ENCODE data around the gene CNTLN. TPM values are rescaled to one million over a fixed set of nuclear protein-coding genes. Genes with fewer than 3 reads are reported as not detected.
A peak's percentile ranks its signal among the peaks of the same experiment; 100 is the strongest.

CNTLN gene, protein sequence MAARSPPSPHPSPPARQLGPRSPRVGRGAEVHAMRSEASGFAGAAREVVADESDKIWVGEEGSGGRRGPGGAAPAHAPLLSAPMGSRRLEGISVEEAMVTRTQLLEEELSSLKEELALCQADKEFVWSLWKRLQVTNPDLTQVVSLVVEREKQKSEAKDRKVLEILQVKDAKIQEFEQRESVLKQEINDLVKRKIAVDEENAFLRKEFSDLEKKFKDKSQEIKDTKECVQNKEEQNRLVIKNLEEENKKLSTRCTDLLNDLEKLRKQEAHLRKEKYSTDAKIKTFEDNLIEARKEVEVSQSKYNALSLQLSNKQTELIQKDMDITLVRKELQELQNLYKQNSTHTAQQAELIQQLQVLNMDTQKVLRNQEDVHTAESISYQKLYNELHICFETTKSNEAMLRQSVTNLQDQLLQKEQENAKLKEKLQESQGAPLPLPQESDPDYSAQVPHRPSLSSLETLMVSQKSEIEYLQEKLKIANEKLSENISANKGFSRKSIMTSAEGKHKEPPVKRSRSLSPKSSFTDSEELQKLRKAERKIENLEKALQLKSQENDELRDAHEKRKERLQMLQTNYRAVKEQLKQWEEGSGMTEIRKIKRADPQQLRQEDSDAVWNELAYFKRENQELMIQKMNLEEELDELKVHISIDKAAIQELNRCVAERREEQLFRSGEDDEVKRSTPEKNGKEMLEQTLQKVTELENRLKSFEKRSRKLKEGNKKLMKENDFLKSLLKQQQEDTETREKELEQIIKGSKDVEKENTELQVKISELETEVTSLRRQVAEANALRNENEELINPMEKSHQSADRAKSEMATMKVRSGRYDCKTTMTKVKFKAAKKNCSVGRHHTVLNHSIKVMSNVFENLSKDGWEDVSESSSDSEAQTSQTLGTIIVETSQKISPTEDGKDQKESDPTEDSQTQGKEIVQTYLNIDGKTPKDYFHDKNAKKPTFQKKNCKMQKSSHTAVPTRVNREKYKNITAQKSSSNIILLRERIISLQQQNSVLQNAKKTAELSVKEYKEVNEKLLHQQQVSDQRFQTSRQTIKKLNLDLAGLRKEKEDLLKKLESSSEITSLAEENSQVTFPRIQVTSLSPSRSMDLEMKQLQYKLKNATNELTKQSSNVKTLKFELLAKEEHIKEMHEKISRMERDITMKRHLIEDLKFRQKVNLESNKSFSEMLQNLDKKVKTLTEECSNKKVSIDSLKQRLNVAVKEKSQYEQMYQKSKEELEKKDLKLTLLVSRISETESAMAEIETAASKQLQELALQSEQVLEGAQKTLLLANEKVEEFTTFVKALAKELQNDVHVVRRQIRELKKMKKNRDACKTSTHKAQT (N-terminal part only)
- total RNA-seq = 3.1 TPM
- long read RNA-seq, full-length matches to known transcripts = 1 of 2 reads
- long read RNA-seq, partial matches to known transcripts = 0 of 2 reads
- long read RNA-seq, other reads (novel, unspliced or antisense) = 1 of 2 reads

DNA sequence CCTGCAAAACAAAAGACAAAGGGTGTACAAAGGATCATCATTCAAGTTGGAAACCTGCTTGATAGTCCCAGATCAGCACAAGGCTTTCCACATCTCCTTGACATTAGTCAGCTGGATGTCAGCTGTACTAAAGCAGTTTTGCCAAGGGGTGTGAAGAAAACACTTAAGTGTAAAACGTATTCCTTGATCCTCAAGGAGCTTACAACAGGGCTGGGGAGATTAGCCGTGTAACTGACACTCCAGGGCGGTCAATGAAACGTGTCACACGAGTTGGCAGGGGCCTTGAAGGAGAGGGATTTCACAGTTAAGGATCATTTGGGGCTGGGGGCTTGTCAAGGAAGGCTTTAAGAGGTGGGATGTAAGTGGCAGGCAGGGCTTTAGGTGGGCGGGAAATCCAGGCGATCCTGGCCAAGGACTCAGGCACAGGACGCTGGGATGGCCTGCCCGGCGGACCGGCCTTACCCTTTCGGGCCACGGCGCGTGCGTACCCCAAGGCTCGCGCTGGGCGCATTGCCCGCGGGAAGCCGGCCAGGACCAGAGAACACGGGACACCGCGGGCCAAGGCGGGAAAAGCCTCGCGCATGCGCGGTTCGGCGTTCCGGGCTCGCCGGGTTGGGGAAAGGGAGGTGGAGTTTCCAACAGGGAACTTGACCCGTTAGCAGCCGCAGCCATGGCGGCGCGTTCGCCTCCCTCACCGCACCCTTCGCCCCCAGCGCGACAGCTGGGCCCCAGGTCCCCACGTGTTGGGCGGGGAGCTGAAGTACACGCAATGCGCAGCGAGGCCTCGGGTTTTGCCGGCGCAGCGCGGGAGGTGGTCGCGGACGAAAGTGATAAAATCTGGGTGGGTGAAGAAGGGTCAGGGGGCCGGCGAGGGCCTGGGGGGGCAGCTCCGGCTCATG, at the start of gene CNTLN:
Gene CNTLN (plus strand): TSS at position 645 of the 899 bp plus-strand sequence. CDS start 26 bp downstream, at position 671.
- intact Hi-C loops (cut with DNase I) = no loop called here
- peak; percentile 98 for DNase-seq
- peak; percentile 99 for ATAC-seq (ENCODE audit: poor library complexity)

DNA sequence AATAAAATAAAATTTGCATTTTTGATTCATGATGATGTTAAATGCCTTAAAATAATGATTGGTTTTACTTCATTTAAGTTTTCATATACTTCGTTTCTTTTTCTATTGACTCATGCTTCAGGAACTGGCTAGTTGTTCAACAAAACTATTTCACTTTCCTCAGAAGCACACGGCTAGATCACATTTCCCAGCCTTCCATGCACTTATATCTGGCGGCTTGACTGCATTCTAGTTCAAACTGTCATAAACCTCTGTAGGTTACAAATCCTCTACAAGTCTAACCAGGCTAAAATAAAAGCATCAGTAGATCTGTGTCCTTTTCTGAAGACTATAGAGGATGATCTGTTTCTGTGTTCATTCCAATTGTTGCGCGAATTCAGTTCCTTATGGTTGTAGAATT, 46.3 kb upstream of the CNTLN start:
- intact Hi-C loops (cut with DNase I) = no loop called here
- no peak for DNase-seq
- no peak for ATAC-seq (ENCODE audit: poor library complexity)

DNA sequence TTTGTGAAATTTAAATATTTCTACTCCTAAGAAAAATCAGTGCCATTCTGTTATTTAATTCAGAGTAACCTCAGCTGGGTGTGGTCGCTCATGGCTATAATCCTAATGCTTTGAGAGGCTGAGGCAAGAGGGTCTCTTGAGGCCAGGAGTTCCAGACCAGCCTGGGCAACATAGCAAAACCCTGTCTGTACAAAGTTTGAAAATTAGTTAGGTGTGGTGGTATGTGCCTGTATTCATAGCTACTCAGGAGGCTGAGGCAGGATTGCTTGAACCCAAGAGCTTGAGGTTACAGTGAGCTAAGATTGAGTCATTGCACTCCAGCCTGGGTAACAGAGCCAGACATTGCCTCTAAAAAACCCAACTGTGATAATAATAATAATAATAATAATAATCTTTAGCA, 44.8 kb upstream of the CNTLN start:
- DNase-seq = no peak
- intact Hi-C loops (cut with DNase I) = no loop called here
- ATAC-seq (ENCODE audit: poor library complexity) = no peak

DNA sequence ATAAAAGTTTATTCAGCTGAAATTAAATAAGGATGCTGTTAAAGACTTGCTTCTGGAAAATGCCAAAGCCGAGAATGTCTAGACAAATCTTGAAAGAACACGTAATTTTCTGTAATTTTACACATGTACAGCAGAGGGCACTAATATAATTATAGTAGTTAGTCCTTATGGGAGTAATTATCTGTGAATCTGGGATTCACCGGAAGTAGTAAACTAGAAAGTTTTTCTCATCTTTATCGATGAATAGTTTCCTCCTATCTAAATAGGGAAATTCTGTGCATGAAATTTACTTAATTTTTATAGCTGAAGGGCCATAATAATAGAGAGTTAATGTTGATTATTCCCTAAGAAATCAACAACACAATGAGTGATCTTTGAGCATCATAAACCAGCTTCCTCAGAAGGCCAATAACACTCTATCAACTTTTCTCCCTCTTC, 18.4 kb upstream of the CNTLN start:
- peak; percentile 70 for ATAC-seq (ENCODE audit: poor library complexity)
- intact Hi-C loops (cut with DNase I) = loop anchor here (5.0 kb wide), 1 partner anchor 346 kb away; no protein-coding TSS in a partner anchor
- no peak for DNase-seq

DNA sequence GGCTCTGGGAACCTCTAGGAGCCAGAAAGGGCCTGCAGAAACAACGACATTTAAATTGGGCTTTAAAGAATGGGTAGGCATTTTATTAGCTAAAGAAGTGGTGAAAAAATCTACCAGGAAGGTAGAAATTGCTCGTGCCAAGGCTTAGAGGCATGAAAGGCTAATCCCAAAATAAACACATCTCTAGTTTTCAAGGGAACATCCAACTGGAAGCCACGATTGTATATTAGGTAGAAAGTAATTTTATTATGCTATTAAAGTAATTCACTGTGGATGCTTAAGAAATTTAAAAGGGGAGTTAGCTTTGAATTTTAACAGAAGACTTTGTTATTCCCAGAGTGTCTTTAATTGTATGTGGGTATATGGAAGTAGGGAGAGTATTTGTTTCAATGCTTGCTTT, 17.5 kb upstream of the CNTLN start:
- DNase-seq (no peak), ATAC-seq (ENCODE audit: poor library complexity) (no peak)
- intact Hi-C loops (cut with DNase I) = loop anchor here (5.0 kb wide), 1 partner anchor 345 kb away; no protein-coding TSS in a partner anchor

DNA sequence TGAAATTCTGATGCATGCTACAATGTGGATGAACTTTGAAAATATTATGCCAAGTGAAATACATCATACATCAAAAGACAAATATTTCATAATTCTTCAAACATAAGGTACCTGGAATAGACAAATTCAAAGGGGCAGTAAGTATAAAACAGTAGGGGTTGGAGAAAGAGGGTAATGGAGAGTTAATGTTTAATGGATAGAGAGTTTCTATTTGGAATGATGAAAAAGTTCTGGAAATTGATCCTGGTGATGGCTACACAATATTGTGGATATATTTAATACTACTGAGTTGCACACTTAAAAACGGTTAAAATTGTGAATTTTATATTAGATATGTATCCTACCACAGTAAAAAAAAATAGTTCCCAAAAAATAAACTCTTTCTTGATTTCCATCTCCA, 14.6 kb upstream of the CNTLN start:
- intact Hi-C loops (cut with DNase I) = no loop called here
- ATAC-seq (ENCODE audit: poor library complexity) (no peak), DNase-seq (no peak)

DNA sequence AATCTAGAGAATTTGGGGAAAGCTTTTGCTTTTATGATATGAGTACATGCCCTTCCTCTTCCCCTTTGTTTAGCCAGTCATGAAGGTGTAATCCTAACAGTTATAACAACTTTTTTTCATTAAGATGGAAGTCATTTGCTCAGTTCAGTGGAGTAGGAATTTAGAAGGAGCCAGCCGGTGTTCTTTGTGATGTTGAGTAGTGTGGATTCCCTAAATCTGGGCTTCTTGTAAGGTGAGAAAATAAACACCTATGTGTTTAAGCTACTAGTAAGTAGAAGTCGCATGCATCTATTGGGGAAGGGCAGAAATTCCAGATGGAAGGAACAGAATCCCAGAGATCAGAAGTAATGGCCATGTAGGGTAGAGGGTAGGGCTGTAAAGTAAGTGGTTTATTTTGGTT, 13.6 kb upstream of the CNTLN start:
- intact Hi-C loops (cut with DNase I) = no loop called here
- no peak for ATAC-seq (ENCODE audit: poor library complexity)

DNA sequence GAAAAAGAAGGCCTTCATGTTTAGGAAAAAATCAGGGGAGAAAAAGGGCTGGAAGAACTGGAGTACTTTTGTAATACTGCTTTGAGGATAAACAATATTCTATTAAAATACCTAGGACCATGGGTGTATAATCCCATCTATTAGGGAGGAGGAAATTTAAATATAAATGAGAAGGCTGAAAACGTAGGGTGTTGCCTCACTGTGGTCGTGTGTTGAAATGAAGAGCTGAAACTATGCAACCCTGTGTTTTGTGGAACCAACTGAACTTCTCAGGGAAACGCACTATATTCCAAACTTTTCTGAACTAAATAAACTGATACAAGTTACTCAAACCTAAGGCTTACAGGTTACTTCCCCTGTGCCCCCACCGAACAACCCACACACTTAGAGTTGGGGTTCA, 4.5 kb upstream of the CNTLN start:
- intact Hi-C loops (cut with DNase I) = no loop called here
- no peak for ATAC-seq (ENCODE audit: poor library complexity)
- DNase-seq = no peak

More for the DNA sequence above, 13.6 kb upstream of the CNTLN start:
- DNase-seq = no peak

DNA sequence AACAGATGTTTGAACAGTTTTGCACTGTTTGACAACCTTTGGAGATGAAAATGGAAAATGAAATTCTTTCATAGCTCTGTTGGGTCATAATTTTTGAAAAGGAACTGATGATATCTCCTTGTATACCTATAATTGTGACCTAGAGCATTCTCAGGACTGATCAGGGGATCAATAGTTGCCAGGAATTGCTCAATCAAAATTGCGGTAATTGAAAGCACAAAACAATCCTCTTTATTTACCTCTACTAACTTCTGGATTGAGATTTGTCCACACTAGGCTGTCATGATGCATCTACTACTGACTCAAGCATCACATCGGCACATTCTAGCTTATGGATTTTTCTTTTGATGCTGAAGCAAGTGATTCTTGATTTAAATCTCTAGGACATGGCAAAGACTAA, 4.1 kb upstream of the CNTLN start:
- DNase-seq (no peak), ATAC-seq (ENCODE audit: poor library complexity) (no peak)
- intact Hi-C loops (cut with DNase I) = no loop called here

DNA sequence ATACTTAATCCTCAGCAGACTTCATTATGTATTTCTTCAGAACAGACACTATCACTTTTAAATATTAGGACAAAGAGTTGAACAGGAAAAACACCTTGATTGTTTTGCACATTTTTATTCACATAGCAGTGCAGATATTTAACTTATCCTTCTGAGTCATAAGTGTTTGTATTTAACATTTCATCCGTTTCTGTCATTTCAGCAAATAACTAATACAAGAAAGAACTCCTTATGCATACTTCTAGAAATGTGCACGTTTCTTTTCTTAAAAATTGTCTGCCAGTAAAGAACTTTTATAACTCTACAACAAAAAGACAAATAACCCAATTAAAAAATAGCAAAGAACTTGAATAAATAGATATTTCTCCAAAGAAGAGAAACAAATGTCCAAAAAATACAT, 3.3 kb upstream of the CNTLN start:
- DNase-seq (no peak), ATAC-seq (ENCODE audit: poor library complexity) (no peak)
- intact Hi-C loops (cut with DNase I) = no loop called here

DNA sequence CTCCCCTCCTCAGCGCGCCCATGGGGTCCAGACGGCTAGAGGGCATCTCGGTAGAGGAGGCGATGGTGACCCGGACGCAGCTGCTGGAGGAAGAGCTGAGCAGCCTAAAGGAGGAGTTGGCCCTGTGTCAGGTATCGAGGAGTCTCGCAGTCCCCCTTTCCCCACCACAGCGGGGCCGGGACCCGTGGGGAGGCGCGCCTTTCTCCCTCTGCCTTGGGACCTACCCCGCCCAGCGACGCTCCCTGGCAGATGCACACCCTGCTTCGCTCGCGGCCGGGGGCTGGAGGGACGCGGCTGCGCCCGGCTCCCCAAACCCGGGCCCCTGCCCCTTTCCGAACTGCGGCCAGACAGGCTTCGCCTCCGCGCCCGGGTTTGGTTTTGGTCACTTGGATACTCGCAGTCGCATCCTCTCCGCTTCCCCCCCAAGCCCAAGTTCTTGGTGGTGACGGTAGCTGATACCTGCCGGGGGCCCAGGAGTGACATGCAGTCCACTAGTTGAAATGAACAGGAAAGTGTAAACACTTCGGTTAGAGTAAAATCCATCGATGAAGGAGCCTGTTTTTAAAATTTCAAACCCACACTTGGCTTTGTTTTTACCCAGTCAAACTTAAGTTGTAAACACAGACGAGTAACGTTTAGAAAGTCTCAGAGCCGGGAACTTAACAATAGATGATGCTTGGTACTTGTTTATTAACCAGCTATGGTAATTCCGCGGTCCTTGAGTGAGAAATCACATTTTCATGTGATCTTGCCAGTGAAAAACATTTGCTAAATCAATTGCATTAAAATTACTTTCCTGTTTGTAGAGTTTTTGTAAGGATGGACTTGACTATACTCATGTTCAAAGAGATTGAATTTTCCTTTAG, 688 bp downstream of the CNTLN start:
- DNase-seq (peak; percentile 59), ATAC-seq (ENCODE audit: poor library complexity) (peak; percentile 75)
- intact Hi-C loops (cut with DNase I) = no loop called here

DNA sequence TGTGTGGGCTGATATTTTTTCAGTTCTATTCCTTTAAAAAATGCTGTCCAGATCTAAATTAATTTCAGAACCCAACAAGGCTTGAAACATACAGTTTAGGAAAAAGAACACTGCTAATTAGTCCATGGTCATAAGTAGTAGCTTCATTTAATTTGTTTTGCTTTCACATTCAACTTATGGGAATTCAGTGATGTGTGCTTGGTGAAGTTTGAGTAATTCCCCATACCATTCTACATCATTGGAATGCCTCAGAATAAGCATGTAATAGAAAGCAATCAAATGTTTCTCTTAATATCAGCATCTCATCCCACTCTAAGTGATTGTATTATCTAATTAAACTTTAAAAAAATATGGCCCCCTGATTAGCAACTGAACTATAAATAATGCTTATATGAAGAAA, 2.7 kb downstream of the CNTLN start:
- intact Hi-C loops (cut with DNase I) = no loop called here
- DNase-seq = no peak
- ATAC-seq (ENCODE audit: poor library complexity) = no peak

DNA sequence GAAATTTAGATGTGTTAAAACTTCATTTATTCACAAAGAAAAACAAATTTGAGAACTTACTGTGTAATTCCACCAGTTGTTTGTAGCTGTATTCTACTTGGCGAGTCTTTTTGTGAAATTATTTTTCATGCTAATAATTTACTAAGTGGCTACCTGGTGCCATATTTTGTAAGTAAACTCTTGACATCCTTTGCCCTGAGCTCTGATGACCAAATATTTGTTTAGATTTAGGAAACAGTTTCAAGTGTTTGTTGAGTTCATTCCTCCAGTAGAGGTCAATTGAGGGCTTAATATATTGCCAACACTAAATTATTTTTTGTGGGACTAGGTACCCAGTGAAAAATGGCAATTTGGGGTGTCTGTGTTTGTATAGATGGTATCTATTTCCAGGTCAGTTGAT, 3.7 kb downstream of the CNTLN start:
- no peak for DNase-seq
- intact Hi-C loops (cut with DNase I) = no loop called here
- ATAC-seq (ENCODE audit: poor library complexity) = no peak

DNA sequence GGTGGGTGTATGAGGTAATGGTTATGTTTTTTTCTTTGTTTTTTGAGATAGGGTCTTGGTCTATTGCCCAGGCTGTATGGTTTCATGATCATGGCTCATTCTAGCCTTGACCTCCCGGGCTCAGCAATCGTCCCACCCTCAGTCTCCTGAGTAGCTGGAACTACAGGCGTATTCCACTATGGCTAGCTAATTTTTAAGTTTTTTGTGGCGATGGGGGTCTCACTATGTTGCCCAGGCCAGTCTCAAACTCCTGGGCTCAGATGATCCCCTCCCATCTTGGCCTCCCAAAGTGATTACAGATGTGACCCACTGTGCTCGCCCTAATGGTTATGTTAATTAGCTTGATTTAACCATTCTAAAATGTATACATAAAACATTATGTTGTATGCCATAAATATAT, 5.6 kb downstream of the CNTLN start:
- ATAC-seq (ENCODE audit: poor library complexity) (no peak), DNase-seq (no peak)
- intact Hi-C loops (cut with DNase I) = no loop called here

DNA sequence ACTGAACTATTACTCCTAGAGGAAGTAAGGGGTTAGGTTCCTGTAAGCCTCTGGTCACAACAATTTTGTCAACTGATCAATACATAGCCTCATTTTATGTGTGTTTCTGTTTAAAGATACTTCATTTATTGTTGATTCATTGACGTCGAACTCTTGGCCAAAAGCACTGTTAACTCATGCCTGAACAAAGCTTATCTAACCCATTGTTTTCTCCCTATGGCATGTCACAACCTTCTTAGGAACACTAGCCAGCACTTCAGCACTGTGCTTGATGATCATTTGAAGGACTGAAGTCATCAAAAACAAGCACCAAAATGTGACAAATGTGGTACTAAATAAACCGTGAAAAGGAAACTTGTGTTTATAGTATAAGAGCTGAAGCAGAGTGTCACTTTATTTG, 13.5 kb downstream of the CNTLN start:
- no peak for DNase-seq
- ATAC-seq (ENCODE audit: poor library complexity) = no peak
- intact Hi-C loops (cut with DNase I) = no loop called here

DNA sequence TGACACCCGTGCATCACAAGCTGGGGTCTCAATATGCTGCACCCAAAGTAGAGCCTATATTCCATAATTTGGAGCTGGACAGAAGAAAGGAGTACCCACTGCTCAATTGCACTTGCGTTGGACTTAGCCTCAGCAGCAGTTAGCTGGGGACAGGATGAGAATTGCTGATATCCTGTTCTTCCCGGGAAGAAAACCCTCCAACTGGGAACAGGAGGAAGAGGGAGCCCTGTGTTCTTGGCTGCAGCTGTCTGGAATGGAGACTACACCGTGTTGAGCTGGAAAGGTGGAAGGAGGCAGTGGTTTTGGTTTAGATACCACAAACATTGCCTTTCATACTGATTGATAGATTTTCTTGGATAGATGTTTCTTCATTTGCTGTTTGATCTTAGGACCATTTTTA, 24.6 kb downstream of the CNTLN start:
- ATAC-seq (ENCODE audit: poor library complexity) (no peak), DNase-seq (no peak)
- intact Hi-C loops (cut with DNase I) = no loop called here

DNA sequence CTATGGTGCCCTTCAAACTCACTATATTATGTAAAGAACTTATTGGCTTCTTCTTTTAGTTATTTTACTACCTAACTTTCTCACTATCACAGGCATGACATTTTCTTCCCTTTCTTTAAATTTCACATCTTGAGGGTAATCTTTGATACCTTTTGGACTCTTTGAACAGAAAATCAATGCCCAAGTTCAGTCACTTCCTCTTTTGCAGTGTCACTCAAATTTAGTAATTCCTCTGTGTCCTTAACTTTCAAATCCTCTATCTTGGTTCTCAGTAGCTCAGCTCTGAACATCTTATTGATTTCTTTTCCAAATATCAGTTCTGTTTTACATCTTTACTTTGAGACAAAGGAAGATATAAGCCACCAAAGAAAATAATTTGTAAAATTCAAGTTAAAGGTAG, 25.5 kb downstream of the CNTLN start:
- no peak for DNase-seq
- intact Hi-C loops (cut with DNase I) = no loop called here
- ATAC-seq (ENCODE audit: poor library complexity) = no peak

Measured in Right ventricle myocardium superior (tissue), 1 donor.